Subcutaneous abdominal adipose tissue (tissue), 5 donors: ENCODE data around the gene HADHB.

Source experiments
- H3K27ac ChIP-seq: one replicate; pipeline ENCODE4 v1.7.0; 2013; ENCODE audit warnings: low read depth, mild to moderate bottlenecking, inconsistent platforms, low read length, moderate library complexity
- H3K27me3 ChIP-seq, 5 donors: one replicate each; pipeline ENCODE4 v1.7.0; 2013; ENCODE audit warnings: low read length in 5 of 5, inconsistent platforms in 1 of 5; ENCODE audit not compliant: control insufficient read depth in 5 of 5, insufficient read depth in 4 of 5
- H3K36me3 ChIP-seq, 5 donors: one replicate each; pipeline ENCODE4 v1.7.0; 2013; ENCODE audit warnings: low read length in 5 of 5; ENCODE audit not compliant: control insufficient read depth in 5 of 5, insufficient read depth in 5 of 5
- H3K4me1 ChIP-seq, 5 donors: one replicate each; pipeline ENCODE4 v1.7.0; 2013; ENCODE audit warnings: low read length in 5 of 5, mild to moderate bottlenecking in 3 of 5, moderate library complexity in 1 of 5; ENCODE audit not compliant: control insufficient read depth in 5 of 5, insufficient read depth in 5 of 5
- H3K4me3 ChIP-seq, 5 donors: one replicate each; pipeline ENCODE4 v1.7.0; 2013; ENCODE audit warnings: low read length in 5 of 5, low read depth in 1 of 5
- H3K9ac ChIP-seq, 5 donors: one replicate each; pipeline ENCODE4 v1.7.0; 2013; ENCODE audit warnings: low read length in 5 of 5, mild to moderate bottlenecking in 4 of 5, moderate library complexity in 3 of 5
- H3K9me3 ChIP-seq, 5 donors: one replicate each; pipeline ENCODE4 v1.7.0; 2013; ENCODE audit warnings: low read length in 5 of 5; ENCODE audit not compliant: control insufficient read depth in 5 of 5
- donor health status: healthy.
- donor health status: healthy.
- donor health status: healthy.
- donor health status: healthy.
- donor health status: healthy.

Gene HADHB

DNA sequence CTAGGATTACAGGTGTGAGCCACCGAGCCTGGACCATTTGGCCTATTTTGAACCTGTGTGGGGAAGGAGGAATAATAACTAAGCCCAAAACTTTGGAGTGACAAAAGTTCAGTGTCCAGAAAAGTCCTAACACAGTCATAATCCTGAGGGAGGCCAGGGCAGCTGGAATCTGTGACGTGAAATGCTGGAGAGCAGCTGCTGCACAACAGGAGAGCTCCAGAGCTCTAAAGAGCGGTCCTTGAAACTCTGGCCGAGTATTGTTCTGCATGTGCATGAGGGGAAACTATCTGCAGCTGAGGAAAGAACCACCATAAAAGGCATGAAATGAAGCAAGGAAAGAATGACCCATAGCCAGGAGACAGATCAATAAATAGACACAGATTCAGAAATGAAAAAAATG lies 28.2 kb upstream of the HADHB start:
- no peak overlapping the region for H3K9ac ChIP-seq
- no peaks in the 10 kb centered on the region for H3K27me3 ChIP-seq
- no peaks in the 10 kb centered on the region for H3K9me3 ChIP-seq
- no peak overlapping the region for H3K4me3 ChIP-seq
- H3K27ac ChIP-seq, result no peak overlapping the region
- no peaks in the 10 kb centered on the region for H3K4me1 ChIP-seq
- H3K36me3 ChIP-seq, result peaks cover 53 to 86% (median 74%) of the 10 kb centered on the region in 5 donors

DNA sequence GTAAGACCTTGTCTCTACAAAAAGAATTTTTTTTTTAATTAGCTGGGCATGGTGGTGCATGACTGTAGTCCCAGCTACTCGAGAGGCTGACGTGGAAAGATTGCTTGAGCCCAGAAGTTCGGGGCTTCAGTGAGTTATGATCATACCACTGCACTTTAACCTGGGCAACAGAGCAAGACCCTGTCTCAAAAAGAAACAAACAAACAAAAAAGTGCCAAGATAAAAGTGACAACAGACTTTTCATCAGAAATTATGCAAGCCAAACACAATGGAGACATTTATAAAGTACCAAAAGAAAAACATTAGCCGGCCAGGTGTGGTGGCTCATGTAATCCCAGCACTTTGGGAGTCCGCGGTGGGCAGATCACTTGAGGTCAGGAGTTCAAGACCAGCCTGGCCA lies 27.0 kb upstream of the HADHB start:
- H3K9me3 ChIP-seq, result no peaks in the 10 kb centered on the region
- peaks cover 45 to 85% (median 70%) of the 10 kb centered on the region in 5 donors for H3K36me3 ChIP-seq
- H3K9ac ChIP-seq, result no peak overlapping the region
- H3K27me3 ChIP-seq, result no peaks in the 10 kb centered on the region
- H3K4me1 ChIP-seq, result no peaks in the 10 kb centered on the region
- no peak overlapping the region for H3K27ac ChIP-seq
- H3K4me3 ChIP-seq, result no peak overlapping the region

DNA sequence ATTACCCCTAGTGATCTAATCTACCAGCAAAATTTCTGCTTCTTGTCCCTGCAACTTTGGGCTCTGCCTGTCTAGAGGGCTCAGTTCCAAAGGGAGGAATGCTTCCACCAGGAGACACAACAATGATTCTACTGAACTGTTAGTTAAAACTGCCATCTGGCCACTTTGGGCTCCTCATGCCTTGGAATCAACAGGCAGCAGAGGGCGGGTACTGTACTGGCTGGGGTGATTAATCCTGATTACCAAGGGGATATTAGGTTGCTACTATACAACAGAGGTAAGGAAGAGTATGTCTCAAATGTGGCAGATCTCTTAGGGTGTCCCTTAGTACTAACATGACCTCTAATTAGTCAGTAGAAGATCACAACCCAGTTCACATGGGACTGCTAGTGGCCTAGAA lies 21.7 kb upstream of the HADHB start:
- Histone ChIP-seq H3K9me3 (peaks cover 0 to 4% (median 0%) of the 10 kb centered on the region in 5 donors), H3K4me1 (no peaks in the 10 kb centered on the region), H3K27ac (no peak overlapping the region), H3K4me3 (no peak overlapping the region), H3K9ac (no peak overlapping the region), H3K27me3 (no peaks in the 10 kb centered on the region), H3K36me3 (peaks cover 21 to 67% (median 40%) of the 10 kb centered on the region in 5 donors)

DNA sequence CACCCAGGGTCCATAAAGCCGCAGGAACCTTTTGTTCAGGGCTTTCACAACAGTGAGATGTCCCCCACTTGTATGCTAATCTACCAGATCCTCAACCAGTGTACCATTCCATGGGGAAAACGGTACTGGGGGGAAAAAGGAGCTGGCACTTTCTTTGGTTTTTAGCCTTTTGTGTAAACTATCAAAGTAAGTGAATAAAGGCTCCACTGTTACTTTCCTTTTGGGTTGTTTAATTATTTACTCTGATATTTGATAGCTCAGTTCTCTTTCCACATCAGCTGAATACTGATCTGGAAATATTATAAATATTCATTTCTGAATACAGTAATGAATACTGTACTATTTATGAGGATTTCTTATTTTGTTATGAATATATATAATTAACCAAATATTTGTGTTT lies 20.6 kb upstream of the HADHB start:
- H3K27me3 ChIP-seq, result no peaks in the 10 kb centered on the region
- no peak overlapping the region for H3K27ac ChIP-seq
- no peak overlapping the region for H3K4me3 ChIP-seq
- H3K4me1 ChIP-seq, result no peaks in the 10 kb centered on the region
- H3K9me3 ChIP-seq, result peaks cover 0 to 4% (median 0%) of the 10 kb centered on the region in 5 donors
- H3K9ac ChIP-seq, result no peak overlapping the region
- H3K36me3 ChIP-seq, result peaks cover 24 to 76% (median 49%) of the 10 kb centered on the region in 5 donors

DNA sequence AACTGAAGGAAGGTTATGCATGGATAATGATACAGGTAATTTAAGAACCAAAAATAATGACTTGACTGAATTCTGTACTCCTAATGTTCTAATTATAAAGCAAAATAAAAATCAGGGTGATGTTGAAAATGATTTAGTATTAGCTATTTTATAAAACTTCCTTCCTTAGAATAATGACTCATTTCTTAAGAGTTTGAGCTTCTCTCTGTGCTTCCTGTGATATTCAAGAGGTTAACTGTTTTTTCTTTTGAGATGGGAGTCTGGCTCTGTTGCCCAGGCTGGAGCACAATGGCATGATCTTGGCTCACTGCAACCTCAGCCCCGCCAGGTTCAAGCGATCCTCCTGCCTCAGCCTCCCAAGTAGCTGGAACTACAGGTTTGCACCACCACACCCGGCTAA lies 15.1 kb upstream of the HADHB start:
- no peaks in the 10 kb centered on the region for H3K4me1 ChIP-seq
- peaks cover 38 to 83% (median 67%) of the 10 kb centered on the region in 5 donors for H3K36me3 ChIP-seq
- peaks cover 0 to 4% (median 0%) of the 10 kb centered on the region in 5 donors for H3K9me3 ChIP-seq
- H3K9ac ChIP-seq, result no peak overlapping the region
- H3K27me3 ChIP-seq, result no peaks in the 10 kb centered on the region
- no peak overlapping the region for H3K27ac ChIP-seq
- no peak overlapping the region for H3K4me3 ChIP-seq

DNA sequence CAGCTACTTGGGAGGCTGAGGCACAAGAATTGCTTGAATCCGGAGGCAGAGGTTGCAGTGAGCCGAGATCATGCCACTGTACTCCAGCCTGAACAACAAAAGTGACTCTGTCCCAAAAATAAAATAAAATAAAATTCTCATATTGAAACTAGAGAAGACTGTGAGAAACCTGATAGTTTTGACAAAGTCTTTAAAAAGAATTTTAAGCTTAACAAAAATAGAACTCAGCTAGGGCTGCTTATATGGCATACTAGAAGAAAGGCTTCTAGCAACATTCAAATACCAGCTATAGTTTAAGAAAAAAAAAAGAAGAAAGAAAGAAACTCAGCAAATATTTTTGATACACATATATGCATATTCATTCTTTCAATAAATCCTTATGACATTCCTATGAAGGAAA lies 13.9 kb upstream of the HADHB start:
- Histone ChIP-seq H3K4me1 (no peaks in the 10 kb centered on the region), H3K27me3 (no peaks in the 10 kb centered on the region), H3K4me3 (no peak overlapping the region), H3K9ac (no peak overlapping the region), H3K9me3 (peaks cover 0 to 4% (median 0%) of the 10 kb centered on the region in 5 donors), H3K27ac (no peak overlapping the region), H3K36me3 (peaks cover 42 to 93% (median 79%) of the 10 kb centered on the region in 5 donors)

DNA sequence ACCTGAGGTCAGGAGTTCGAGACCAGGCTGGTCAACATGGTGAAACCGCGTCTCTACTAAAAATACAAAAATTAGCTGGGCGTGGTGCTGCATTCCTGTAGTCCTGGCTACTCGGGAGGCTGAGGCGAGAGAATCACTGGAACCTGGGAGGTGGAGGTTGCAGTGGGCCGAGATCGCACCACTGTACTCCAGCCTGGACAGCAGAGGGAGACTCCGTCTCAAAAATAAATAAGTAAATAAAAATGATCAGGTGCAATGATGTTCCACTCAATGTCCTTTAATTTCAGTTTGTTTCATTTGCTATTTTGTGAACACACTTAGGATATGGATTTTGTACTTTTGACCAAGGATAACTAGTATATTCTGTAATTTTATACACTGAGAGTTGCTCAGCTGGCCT lies 9.7 kb upstream of the HADHB start:
- Histone ChIP-seq H3K9me3 (no peaks in the 10 kb centered on the region), H3K4me3 (no peak overlapping the region), H3K27me3 (no peaks in the 10 kb centered on the region), H3K36me3 (peaks cover 38 to 77% (median 63%) of the 10 kb centered on the region in 5 donors), H3K4me1 (peaks cover 0 to 24% (median 11%) of the 10 kb centered on the region in 5 donors), H3K9ac (no peak overlapping the region), H3K27ac (no peak overlapping the region)

DNA sequence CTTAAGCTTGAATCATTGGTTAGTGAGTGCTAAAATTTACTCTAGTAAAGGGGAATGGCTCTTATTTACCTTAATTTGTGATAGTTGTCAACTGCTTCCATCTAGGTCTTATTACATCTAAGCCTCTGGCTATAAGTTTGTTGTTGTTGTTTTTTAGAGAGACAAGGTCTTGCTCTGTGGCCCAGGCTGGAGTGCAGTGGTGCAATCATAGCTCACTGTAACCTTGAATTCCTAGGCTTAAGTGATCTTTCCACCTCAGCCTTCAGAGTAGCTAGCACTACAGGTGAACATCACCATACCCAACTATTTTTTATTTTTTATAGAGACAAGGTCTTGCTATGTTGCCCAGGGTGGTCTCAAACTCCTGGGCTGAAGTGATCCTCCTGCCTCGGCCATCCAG lies 6.9 kb upstream of the HADHB start:
- H3K36me3 ChIP-seq, result peaks cover 25 to 53% (median 42%) of the 10 kb centered on the region in 5 donors

DNA sequence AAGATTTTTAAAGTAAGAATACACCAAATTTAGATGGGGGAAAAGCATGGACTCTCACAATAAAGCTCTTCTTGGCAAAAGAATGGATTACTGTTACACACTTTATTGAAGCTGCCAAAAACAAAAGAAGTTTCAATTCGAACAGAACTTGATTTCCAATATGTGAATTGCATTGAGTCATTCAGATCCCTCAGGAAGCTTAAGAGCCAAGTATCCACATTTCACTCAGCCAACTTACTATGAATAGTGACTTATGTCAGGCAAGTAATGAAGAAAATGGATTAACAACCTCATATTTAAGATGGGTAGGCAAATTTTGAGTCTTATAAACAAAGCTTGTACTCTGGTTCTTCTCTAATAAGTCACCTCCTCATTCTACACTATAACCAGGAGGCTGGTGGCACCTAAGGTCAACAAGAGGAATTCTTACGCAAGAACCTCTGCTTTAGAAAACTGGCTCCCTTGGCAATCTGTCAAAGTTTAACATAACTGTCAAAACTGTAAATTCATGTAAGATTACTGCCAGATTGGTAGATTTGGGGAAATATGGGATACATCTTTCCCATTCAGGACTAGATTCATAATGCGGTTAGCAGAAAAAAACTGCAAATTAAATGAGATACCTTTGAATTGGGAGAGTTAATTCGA lies 6.3 kb upstream of the HADHB start:
- Histone ChIP-seq H3K4me3 (no peak overlapping the region), H3K4me1 (peaks cover 0 to 57% (median 37%) of the 10 kb centered on the region in 5 donors), H3K27ac (peak overlapping the region; percentile 82), H3K9me3 (no peaks in the 10 kb centered on the region), H3K9ac (peak overlapping the region in 1 of 5 donors; percentile 25), H3K36me3 (peaks cover 21 to 47% (median 36%) of the 10 kb centered on the region in 5 donors), H3K27me3 (no peaks in the 10 kb centered on the region)

More for the DNA sequence above, 6.9 kb upstream of the HADHB start:
- Histone ChIP-seq H3K27ac (peak overlapping the region; percentile 79), H3K4me1 (peaks cover 0 to 52% (median 31%) of the 10 kb centered on the region in 5 donors), H3K27me3 (no peaks in the 10 kb centered on the region), H3K4me3 (no peak overlapping the region), H3K9ac (peak overlapping the region in 1 of 5 donors; percentile 25), H3K9me3 (no peaks in the 10 kb centered on the region)

DNA sequence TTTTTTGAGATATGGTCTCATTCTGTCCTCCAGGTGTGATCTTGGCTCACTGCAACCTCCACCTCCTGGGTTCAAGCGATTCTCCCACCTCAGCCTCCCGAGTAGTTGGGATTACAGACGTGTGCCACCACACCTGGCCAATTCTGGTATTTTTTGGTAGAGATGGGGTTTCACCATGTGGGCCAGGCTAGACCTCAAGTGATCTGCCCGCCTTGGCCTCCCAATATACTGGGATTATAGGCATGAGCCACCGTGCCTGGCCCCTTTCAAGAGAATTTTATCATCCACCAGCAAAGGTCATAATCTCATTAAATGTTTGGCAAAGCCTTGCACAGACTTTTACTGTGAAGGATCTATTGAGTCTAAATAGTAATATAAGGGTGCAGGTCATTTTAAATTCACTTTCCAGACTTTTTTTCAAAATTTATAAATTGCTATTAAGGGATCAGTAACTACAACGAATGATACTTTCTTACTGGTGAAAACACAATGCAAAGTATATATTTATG lies 2.8 kb upstream of the HADHB start:
- Histone ChIP-seq H3K27ac (no peak overlapping the region), H3K27me3 (no peaks in the 10 kb centered on the region), H3K9ac (no peak overlapping the region), H3K9me3 (no peaks in the 10 kb centered on the region), H3K4me3 (no peak overlapping the region), H3K4me1 (peaks cover 7 to 80% (median 62%) of the 10 kb centered on the region in 5 donors), H3K36me3 (peaks cover 1 to 15% (median 7%) of the 10 kb centered on the region in 5 donors)
